ENCODE results near the gene BRK1.
A peak's percentile ranks its signal among the peaks of the same experiment; 100 is the strongest.
"Not testable (repeated sequence)": the region's sequence is repeated elsewhere in the genome, so short reads cannot be mapped to it uniquely, and the experiment has no call there.

The BRK1 gene

DNA sequence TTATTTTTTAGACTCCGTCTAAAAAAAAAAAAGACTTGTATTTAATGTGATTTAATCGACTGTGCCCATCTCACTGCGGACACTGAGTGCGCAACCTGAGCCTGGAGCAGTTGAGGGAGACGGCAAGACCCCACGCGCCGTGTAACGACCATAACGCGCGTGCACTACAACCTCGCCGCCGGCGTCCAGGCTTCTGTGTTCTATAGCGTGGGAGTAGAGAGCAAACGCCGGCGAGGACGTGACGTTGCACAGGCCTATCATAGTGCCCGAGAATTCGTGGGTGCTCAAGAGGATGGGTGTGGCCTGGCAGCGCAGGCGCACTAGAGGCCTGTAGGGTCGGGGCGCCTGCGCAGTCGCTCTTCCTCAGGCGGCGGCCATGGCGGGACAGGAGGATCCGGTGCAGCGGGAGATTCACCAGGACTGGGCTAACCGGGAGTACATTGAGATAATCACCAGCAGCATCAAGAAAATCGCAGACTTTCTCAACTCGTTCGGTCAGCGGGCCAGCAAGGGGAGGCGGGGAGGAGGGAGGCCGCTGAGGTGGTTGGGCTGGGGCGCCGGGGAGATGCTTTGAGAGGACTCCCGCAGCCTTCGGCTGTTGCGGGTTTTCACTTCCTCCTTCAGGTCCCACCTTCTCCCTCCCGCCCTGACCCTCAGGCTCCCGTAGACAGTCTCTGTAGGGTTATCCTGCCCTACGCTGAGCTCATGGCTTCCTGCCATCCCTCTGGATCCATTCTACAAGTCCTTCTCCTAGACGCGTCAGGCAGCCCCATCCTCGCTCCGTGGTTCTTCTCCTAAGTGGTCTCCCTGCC is at the start of gene BRK1:
TSS of gene BRK1 (plus strand) at position 350 of the 812 bp plus-strand sequence. CDS start at position 377, 27 bp downstream.
- peak; percentile 95 for DNase-seq

DNA sequence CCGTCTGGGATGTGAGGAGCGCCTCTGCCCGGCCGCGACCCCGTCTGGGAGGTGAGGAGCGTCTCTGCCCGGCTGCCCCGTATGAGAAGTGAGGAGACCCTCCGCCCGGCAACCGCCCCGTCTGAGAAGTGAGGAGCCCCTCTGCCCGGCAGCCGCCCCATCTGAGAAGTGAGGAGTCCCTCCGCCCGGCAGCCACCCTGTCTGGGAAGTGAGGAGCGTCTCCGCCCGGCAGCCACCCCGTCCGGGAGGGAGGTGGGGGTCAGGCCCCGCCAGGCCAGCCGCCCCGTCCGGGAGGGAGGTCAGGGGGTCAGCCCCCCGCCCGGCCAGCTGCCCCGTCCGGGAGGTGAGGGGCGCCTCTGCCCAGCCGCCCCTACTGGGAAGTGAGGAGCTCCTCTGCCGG is 45.4 kb upstream of the BRK1 start:
- not testable (repeated sequence) for DNase-seq

DNA sequence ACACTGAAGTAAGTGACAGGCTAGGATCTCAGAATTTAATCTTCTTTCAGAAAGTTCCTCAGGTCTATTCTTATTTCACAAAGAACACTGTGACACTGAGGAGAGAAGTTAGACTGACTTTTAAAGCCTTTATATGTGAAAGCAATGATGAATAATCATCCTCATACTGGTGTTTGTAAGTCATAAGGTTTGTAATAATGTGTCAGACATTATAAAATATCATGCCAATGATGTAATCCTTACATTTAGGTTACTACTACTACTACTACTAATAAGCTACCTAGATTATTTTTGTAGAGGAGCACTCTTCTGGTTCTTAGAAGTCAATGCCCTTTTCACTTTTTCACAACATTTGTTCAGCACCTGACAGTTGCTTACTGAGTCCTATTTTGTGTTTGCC is 40.8 kb upstream of the BRK1 start:
- no peak for DNase-seq

DNA sequence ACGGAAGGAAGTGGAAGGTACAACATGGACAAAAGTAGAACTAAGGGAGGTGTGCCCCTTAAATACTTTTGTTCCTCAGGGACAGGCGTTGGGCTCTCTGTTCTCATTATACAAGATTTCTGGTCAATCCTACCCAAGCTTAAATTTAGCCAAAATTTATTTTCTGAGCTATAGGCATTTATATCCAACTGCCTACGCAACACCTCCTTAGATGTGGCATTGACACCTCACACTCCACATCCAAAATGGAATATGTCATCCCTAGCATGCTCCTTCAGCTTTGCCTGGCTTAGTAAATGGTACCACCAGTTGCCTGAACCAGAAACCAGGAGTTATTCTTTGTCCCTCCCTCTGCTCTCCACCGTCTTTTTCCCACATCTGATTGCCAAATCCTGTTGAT is 33.6 kb upstream of the BRK1 start:
- DNase-seq: no peak

DNA sequence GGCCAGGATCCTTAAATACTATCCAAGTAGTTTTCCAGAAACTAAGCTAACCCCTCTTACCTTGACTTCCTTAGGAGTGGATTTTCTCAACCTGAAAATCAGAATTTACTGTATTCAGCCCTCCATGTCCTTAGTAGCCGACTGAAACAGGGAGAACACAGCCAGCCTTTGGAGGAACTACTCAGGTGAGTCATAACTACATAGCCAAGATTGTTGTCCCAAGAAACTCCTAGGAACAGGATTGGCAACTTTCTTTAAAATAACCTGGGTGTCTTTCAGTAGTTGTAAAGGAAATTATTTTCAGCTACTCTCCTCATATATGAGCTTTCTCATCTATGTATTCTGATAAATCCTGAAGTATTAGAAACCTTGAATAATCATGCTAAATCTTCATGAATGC is 29.7 kb upstream of the BRK1 start:
- no peak for DNase-seq

DNA sequence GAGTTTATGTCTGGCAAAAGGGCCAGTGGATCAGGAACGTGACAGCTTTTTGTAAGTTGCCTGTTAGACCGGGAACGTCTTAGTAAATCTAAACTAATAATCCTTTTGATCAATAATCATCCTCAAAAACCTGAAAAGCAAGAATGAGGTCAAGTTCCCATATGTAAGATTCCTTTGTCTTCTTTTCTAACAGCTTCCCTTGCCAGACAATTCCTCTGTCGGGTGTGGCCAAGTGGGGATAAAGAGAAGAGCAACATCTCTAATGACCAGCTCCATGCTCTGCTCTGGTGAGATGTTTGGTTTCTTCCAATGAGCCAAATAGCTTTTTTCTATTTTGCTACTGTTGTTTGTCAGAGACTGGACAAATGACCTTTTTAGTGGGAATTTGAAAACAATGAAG is 27.2 kb upstream of the BRK1 start:
- DNase-seq: no peak

DNA sequence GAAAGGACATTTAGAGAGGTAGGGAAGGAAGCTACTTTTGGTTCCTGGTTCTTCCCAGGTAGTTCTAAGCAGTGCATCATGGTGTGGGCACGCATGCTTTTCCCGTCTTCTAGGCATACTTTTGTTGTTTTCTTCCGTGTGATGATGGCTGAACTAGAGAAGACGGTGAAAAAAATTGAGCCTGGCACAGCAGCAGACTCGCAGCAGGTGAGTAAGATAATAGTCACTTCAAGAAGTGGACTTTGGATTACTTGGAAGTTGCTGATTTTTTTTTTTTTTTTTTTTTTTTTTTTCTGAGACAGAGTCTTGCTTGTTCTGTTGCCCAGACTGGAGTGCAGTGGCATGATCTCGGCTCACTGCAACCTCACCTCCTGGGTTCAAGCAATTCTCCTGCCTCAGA is 25.3 kb upstream of the BRK1 start:
- DNase-seq: no peak

DNA sequence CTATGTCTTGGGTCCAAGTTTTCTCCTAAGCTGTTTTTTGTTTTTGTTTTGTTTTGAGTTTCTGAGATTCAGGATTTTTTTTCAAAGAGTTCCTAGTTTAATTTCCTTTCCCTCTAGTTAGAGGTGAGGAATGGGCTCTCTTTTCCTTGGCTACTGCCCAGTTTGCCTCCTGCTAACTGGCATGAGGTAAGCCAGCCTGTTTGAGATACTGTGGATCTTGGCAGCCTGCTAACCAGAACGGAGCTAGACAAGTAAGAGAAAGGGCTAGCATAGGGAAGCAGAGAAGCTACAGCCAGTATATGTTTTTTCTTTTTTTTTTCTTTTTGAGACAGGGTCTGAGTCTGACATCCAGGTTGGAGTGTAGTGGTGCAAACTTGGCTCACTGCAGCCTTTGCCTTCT is 24.7 kb upstream of the BRK1 start:
- not testable (repeated sequence) for DNase-seq

DNA sequence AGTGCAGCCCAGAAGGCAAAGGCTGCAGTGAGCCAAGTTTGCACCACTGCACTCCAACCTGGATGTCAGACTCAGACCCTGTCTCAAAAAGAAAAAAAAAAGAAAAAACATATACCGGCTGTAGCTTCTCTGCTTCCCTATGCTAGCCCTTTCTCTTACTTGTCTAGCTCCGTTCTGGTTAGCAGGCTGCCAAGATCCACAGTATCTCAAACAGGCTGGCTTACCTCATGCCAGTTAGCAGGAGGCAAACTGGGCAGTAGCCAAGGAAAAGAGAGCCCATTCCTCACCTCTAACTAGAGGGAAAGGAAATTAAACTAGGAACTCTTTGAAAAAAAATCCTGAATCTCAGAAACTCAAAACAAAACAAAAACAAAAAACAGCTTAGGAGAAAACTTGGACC is 24.1 kb upstream of the BRK1 start:
- not testable (repeated sequence) for DNase-seq

DNA sequence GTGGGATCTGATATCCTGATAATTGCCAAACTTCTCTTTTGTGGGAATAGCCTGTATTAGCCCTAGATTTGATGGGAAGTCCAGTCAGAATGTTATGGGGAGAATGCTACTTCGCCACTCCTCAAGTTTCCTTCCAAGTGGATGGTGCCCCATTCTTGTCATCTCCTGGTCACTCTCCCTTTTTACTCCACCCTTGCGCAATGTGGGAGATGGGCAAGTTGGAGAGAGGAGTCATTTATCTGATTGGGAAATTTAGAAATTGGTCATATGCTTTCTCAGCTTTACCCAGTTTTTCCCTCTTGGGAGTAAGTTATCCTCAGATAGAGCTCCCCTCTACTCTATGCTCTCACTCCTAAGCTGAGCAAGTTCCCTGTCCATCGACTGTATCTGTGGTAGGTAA is 21.8 kb upstream of the BRK1 start:
- no peak for DNase-seq

DNA sequence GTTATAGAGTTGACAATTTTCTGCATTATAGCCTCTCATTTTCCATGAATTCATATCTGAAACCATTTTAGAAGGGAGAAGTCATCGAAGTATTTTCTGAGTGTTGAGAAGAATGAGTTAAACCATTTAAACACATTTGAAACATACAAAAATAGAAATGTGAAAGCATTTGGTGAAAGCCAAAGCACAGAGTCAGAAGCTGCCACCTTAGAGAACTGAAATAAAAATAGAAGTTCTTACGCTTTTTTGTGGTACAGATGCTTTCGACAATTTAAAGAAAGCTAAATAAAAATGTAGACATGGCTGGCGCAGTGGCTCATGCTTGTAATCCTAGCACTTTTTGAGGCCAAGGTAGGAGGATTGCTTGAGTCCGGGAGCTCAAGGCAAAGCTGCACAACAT is 16.4 kb upstream of the BRK1 start:
- no peak for DNase-seq

DNA sequence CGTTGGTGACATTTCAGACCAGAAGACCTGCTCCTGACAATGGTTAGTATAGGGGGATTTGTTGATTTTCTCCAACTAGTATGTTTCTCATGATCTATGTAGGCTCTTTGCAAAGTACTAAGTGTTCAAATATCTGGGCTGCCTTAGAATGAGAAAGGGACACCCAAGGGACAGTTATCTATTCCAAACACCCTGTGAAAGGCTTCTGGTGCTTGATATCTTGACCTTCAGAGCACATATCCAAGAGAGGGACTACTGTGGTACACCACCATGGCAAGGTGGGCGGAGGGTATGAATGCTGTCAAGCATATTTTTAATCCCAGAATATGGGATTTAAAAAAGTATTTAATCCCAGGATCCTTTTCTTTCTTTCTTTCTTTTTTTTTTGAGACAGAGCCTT is 8.6 kb upstream of the BRK1 start:
- DNase-seq: no peak

DNA sequence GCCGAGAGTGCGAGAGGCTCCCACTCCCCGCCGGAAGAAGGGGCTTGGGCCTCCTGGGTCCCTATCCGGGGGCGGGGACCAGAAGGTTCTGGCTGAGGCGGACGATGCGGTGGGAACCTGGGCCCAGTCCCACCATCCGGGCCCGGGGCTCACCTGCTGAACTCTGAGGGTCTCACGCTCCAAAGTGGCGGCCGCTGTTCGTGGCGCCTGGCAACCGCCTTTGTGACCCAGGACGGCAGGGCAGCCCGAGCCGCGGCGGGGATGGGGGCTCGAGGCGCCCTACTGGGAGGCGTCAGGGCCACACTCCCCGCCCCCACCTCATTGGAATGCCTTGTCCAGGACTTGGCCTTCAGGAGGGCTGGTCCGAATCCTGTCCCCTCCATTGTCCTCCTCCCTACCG is 7.4 kb upstream of the BRK1 start, which contains the start of gene FANCD2OS:
TSS of gene FANCD2OS (minus strand) at position 165 of the 400 bp plus-strand sequence. CDS start 3,481 bp downstream, outside the sequence.
- no peak for DNase-seq

DNA sequence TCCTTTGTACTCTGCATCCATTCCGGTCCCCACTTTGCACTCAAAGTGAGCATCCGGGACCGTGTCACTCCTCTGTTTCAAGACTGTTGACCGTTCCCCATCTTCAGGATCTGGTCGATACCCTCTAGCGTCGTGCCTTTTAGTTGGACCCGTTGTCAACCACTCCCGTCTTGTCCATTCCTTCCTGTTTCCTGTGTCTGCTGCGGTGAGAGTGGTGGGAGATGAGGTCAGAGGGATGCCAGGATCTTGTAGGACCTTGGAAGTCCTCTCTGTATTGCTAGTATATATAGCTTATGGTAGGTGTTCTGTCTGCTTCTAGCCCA is 624 bp downstream of the BRK1 start:
- no peak for DNase-seq

DNA sequence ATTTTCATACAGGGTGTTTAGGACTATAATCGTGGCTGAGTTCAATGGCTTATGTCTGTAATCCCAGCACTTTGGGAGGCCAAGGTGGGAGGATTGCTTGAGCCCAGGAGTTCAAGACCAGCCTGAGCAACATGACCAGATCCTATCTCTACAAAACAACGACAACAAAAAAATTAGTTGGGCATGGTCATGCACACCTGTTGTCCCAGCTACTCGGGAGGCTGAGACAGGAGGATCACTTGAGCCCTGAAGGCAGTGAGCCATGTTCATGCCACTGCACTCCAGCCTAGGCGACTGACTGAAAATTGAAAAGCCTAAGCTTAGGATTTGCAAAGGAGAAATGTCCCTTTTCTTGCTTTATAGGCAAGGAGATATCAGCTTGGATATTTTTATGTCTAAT is 1.5 kb downstream of the BRK1 start:
- DNase-seq: no peak

DNA sequence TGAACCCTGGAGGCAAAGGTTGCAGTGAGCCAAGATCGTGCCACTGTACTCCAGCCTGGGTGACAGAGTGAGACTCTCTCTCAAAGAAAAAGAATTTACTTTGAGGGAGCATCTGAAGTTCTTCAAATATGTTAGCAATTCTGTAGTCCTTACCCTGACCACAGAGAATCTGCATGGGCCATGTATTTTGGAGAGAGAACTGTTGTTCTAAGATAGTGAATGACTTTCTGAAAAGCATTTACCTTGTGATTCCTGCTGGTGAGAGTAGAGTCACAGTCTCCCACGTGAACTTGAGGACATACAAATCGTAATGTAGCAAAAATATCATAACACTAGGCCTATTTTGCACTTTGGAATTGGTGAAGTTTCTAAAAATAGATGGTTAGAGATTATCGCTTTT is 3.9 kb downstream of the BRK1 start:
- no peak for DNase-seq

DNA sequence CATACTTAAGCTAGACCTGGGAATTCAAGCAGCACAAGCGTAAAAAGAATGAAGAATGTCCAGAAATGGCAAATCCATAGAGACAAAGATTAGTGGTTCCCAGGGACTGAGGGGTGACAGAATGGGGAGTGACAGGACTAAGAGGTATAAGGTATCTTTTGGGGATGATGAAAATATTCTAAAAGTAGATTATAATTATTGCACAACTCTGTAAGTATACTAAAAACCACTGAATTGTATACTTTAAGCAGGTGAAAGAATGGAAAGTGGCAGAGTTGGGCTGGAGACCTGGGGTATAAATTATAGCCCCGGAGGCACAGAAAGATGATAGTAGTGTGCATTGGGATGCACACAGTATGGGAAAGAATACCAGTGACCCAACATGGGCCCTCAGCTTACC is 5.6 kb downstream of the BRK1 start:
- DNase-seq: no peak

DNA sequence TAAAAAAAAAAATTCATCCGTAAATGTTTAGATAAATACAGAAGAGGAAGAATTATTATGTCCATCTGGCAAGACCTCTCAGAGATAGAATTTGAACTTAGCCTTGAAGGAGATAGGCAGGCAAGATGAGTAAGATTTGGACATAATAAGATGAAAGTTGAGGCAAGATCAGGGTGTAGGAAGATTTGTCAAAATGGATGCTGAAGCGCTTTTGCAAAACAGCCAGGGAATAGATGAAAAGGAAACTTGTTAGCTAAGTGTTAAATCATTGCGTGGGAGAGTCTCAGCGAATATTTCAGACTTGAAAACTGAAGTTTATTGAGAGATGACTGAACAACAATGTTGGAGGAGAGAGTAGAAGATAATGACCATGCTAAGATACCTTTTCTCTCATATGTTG is 7.2 kb downstream of the BRK1 start:
- no peak for DNase-seq

DNA sequence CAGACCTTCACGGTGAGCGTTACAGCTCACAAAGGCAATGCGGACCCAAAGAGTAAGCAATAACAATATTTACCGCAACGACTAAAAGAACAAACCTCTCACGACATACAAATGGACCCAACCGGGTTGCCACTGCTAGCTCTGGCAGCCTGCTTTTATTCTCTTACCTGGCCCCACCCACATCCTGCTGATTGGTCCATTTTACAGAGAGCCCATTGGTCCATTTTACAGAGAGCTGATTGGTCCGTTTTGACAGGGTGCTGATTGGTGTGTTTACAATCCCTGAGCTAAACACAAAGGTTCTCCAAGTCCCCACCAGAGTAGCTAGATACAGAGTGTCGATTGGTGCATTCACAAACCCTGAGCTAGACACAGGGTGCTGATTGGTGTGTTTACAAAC is 20.4 kb downstream of the BRK1 start:
- DNase-seq: not testable (repeated sequence)

DNA sequence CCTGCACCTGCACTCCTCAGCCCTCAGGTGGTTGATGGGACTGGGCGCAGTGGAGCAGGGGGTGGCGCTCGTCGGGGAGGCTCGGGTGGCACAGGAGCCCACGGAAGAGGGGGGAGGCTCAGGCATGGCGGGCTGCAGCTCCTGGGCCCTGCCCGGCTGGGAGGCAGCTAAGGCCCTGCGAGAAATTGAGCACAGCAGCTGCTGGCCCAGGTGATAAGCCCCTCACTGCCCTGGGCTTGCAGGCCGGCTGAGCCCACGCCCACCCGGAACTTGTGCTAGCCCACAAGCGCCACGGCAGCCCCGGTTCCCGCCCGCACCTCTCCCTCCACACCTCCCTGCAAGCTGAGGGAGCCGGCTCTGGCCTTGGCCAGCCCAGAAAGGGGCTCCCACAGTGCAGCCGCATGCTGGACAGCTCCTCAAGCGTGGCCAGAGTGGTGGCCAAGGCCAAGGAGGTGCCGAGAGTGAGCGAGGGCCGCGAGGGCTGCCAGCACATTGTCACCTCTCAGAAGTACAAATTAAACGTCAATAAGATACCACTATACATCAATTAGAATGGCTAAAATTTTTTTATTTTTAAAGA is 21.0 kb downstream of the BRK1 start:
- no peak for DNase-seq

DNA sequence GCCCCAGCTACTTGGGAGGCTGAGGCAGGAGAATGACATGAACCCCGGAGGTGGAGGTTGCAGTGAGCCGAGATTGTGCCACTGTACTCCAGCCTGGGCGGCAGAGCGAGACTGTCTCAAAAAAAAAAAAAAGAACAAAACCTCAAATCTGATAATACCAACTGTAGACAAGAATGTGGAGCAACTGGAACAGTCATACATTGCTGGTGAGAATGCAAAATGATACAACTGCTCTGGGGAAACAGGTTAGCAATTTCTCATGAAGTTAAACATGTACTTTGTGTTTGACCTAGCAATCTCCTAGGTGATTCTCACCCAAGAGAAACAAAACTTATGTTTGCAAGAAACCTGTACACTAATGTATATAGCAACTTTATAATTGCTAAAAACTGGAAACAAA is 21.7 kb downstream of the BRK1 start:
- no peak for DNase-seq

DNA sequence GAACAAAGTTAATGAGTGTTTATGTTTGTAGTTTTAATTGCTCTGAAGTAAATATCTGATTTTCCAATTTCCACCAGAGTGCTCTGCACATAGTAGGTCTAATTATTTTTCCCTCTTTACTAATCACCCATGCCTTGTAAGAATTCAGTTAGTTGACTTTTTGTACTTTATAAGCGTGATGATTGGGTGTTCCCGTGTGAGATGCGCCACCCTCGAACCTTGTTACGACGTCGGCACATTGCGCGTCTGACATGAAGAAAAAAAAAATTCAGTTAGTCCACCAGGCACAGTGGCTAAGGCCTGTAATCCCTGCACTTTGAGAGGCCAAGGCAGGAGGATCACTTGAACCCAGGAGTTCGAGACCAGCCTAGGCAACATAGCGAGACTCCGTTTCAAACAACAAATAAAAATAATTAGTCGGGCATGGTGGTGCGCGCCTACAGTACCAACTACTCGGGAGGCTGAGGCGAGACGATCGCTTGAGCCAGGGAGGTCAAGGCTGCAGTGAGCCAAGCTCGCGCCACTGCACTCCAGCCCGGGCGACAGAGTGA is 25.6 kb downstream of the BRK1 start:
- DNase-seq: no peak

DNA sequence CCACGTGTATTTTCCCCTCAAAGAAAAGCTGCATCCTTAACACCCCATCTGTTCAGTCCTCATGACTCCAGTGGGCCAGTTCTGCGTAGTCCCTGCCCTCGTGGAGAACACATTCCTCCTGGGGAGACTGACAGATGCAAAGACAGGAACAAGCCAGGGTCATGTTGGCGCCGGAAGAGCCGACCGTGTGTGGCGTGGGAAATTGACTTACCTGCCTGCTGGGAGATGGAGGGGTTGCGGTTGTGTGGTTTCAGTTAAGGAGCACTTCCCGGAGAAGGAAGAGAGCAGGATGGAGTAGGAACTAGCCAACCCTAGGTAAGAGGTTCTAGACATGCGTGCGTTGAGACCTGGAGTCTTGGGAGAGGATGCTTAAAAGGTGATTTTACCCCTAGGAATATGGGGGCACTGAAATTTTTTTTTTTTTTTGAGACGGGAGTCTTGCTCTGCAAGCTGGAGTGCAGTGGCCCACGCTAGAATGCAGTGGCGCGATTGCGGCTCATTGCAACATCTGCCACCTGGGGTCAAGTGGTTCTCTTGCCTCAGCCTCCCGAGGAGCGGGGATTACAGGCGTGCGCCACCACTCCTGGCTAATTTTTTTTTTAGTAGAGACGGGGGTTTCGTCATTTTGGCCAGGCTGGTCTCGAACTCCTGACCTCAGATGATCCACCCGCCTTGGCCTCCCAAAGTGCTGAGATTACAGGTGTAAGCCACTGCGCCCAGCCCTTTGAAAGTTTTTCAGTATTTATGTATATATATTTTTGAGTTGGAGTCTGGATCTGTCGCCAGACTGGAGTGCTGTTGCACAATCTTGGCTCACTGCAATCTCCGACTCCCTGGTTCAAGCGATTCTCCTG is 27.5 kb downstream of the BRK1 start:
- DNase-seq: peak; percentile 23

DNA sequence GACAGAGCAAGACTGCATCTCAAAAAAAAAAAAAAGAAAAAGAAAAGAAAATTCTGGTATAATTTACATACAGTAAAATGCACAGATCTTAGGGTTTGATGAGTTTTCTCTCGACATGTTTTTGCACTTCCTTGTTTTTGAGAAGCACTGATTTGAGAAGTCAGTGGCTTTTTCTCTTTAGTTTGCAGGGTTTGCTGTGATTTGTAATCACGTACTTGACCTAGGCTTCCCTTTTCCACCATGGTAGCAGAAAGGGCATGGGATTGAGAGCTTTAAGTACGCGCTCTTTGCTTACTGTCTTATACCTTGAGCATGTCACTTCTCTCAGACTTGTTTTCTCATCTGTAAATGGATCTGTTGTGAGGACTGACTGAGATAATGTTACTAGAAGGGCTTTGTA is 30.2 kb downstream of the BRK1 start:
- DNase-seq: no peak

Measured in CD4-positive, alpha-beta T cell treated with Interleukin-21 for 1 hour (primary cell).